Loucy (cell line): Measurements from ENCODE around the gene TRIM29.

Experiments
- CTCF ChIP-seq: fragments of 200-600 bp; sonication (generic); conservative IDR thresholded peaks from 2 replicates; pipeline ENCODE4 v1.5.1; 2014; ENCODE audit warnings: mild to moderate bottlenecking, antibody characterized with exemption, low read length
- EZH2phosphoT487 ChIP-seq: fragments of 200-600 bp; IDR thresholded peaks from 2 replicates; pipeline ENCODE4 v1.6.1; 2018; ENCODE audit warnings: antibody characterized with exemption, mild to moderate bottlenecking, moderate library complexity, borderline replicate concordance

DNA sequence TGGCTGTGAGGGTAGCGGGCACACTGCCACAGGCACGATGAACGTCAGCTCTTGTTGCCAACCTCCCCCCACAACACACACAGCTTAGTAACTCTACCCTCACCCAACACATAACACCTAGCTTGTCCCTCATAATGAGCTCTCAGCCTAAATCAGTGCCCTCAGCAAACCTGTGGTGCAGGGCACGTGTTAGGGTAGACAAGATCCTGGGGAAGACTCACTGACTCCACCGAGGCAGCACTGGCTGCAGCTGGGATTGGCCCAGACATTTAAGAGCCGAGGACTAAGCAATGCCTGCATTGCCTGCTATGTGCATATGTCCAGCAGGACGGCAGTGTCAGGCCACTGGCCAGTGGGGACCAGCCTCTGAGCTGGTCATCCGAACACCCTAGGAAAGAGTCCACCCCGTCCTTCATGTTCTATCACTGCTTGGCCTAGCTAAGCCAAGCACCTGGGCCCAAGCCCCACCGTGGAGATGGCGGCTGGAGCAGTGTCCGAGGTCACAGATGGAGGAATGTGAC, 32.9 kb upstream of the TRIM29 start:
- no peak for TF ChIP-seq CTCF
- TF ChIP-seq EZH2phosphoT487: no peak
